Duodenal mucosa (tissue), 2 donors: ENCODE data around the gene ARID3B.

Experiments
- H3K27ac ChIP-seq: one replicate; pipeline ENCODE4 v1.7.0; 2013; ENCODE audit warnings: low read depth, low read length
- H3K27me3 ChIP-seq, 2 donors: one replicate each; pipeline ENCODE4 v1.7.0; 2013; ENCODE audit warnings: low read length in 2 of 2, control low read depth in 1 of 2; ENCODE audit not compliant: insufficient read depth in 2 of 2, control insufficient read depth in 1 of 2
- H3K36me3 ChIP-seq, 2 donors: one replicate each; pipeline ENCODE4 v1.7.0; 2013; ENCODE audit warnings: low read length in 2 of 2, control low read depth in 1 of 2; ENCODE audit not compliant: insufficient read depth in 2 of 2, control insufficient read depth in 1 of 2
- H3K4me1 ChIP-seq, 2 donors: one replicate each; pipeline ENCODE4 v1.7.0; 2013; ENCODE audit warnings: low read length in 2 of 2, control low read depth in 1 of 2; ENCODE audit not compliant: insufficient read depth in 2 of 2, control insufficient read depth in 1 of 2
- H3K4me3 ChIP-seq, 2 donors: one replicate each; pipeline ENCODE4 v1.7.0; 2013; ENCODE audit warnings: low read length in 2 of 2, low read depth in 1 of 2
- H3K9ac ChIP-seq, 2 donors: one replicate each; pipeline ENCODE4 v1.7.0; 2013; ENCODE audit warnings: low read length in 2 of 2, low read depth in 1 of 2
- H3K9me3 ChIP-seq, 2 donors: one replicate each; pipeline ENCODE4 v1.7.0; 2013; ENCODE audit warnings: low read length in 2 of 2, control low read depth in 1 of 2; ENCODE audit not compliant: control insufficient read depth in 1 of 2

The ARID3B gene

GRCh38 chr15:74618841-74619596, 78.0 kb downstream of the ARID3B start:
- Histone ChIP-seq H3K4me3 (no peak overlapping the region), H3K36me3 (peaks cover 49 to 52% of the 10 kb centered on the region in 2 donors), H3K9me3 (no peaks in the 10 kb centered on the region), H3K9ac (no peak overlapping the region), H3K27me3 (no peaks in the 10 kb centered on the region), H3K4me1 (peaks cover 33 to 34% of the 10 kb centered on the region in 2 donors), H3K27ac (no peak overlapping the region)

GRCh38 chr15:74619916-74620635, 79.1 kb downstream of the ARID3B start:
- Histone ChIP-seq H3K27ac (no peak overlapping the region), H3K36me3 (peaks cover 59 to 63% of the 10 kb centered on the region in 2 donors), H3K27me3 (no peaks in the 10 kb centered on the region), H3K4me3 (no peak overlapping the region), H3K4me1 (peaks cover 33 to 34% of the 10 kb centered on the region in 2 donors), H3K9ac (no peak overlapping the region), H3K9me3 (no peaks in the 10 kb centered on the region)

GRCh38 chr15:74620636-74621545, 79.9 kb downstream of the ARID3B start:
- H3K9ac ChIP-seq, result no peak overlapping the region
- peaks cover 67 to 71% of the 10 kb centered on the region in 2 donors for H3K36me3 ChIP-seq
- no peak overlapping the region for H3K4me3 ChIP-seq
- H3K27ac ChIP-seq, result no peak overlapping the region
- no peaks in the 10 kb centered on the region for H3K27me3 ChIP-seq
- peaks cover 34% of the 10 kb centered on the region in 2 donors for H3K4me1 ChIP-seq
- no peaks in the 10 kb centered on the region for H3K9me3 ChIP-seq

DNA sequence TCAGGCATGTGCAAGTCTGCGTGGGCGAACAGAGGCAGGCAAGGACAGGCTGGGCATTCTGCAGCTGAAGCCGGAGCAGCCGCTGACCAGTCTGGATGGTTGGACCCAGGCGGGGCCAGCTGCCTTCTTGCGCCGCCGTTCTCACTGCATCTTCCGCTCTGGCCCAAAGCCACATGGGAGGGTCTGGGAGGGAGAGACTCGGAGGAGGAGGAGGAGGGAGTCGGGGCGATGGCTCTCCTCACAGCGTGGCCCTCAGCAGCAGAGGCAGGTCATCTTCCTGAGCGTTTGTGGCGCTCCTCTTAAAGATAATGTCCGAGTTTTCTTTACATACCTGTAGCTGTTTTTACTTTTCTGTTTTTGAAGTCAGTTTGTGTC, 80.5 kb downstream of the ARID3B start:
- no peaks in the 10 kb centered on the region for H3K27me3 ChIP-seq
- H3K4me3 ChIP-seq, result no peak overlapping the region
- H3K9me3 ChIP-seq, result no peaks in the 10 kb centered on the region
- no peak overlapping the region for H3K9ac ChIP-seq
- H3K4me1 ChIP-seq, result peaks cover 33 to 39% of the 10 kb centered on the region in 2 donors
- peaks cover 73 to 78% of the 10 kb centered on the region in 2 donors for H3K36me3 ChIP-seq
- no peak overlapping the region for H3K27ac ChIP-seq

- Histone ChIP-seq H3K36me3 (peaks cover 74 to 82% of the 10 kb centered on the region in 2 donors), H3K9me3 (no peaks in the 10 kb centered on the region), H3K4me3 (no peak overlapping the region), H3K27me3 (no peaks in the 10 kb centered on the region), H3K9ac (no peak overlapping the region), H3K4me1 (peaks cover 28 to 37% of the 10 kb centered on the region in 2 donors), H3K27ac (no peak overlapping the region)
Observed at GRCh38 chr15:74621936-74622335, 80.9 kb downstream of the ARID3B start.

GRCh38 chr15:74622758-74623157, 81.7 kb downstream of the ARID3B start:
- Histone ChIP-seq H3K9me3 (no peaks in the 10 kb centered on the region), H3K9ac (no peak overlapping the region), H3K27me3 (no peaks in the 10 kb centered on the region), H3K4me3 (no peak overlapping the region), H3K36me3 (peaks cover 82 to 90% of the 10 kb centered on the region in 2 donors), H3K4me1 (peaks cover 20 to 37% of the 10 kb centered on the region in 2 donors), H3K27ac (no peak overlapping the region)

DNA sequence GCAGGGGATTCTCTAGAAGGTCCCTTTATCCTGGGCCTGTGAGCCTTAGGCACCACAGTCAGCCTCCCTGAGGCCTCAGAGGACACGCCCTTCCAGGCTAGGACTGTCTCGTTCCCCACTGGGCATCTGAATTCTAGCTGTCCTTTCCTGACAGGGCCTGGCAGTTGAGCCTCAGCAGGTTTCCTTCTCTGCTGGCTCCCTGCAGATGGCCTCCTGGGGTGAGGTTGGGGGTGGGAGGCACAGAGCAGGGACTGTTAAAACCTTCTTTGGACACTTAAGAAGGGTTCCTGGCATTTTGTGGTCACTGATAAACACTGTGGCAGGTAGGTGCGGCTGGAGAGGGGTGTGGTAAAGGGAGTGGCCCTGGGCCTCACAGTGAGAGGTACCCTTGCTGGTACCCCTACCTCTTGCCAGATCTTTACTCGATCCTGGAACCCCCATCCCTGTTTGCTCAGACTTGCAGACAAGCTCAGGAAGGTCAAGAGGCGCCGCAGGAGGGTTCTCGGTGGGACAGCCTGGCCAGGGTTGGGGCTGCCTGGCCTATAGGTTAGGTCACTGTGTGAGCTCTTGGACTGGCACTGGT, 83.1 kb downstream of the ARID3B start:
- Histone ChIP-seq H3K27ac (no peak overlapping the region), H3K27me3 (no peaks in the 10 kb centered on the region), H3K4me1 (peaks cover 11 to 28% of the 10 kb centered on the region in 2 donors), H3K9me3 (no peaks in the 10 kb centered on the region), H3K9ac (no peak overlapping the region), H3K36me3 (peaks cover 94 to 100% of the 10 kb centered on the region in 2 donors), H3K4me3 (no peak overlapping the region)

- no peak overlapping the region for H3K9ac ChIP-seq
- no peak overlapping the region for H3K27ac ChIP-seq
- H3K9me3 ChIP-seq, result no peaks in the 10 kb centered on the region
- no peaks in the 10 kb centered on the region for H3K27me3 ChIP-seq
- H3K4me3 ChIP-seq, result no peak overlapping the region
- peaks cover 6 to 24% of the 10 kb centered on the region in 2 donors for H3K4me1 ChIP-seq
- peaks cover 83 to 100% of the 10 kb centered on the region in 2 donors for H3K36me3 ChIP-seq
Observed at GRCh38 chr15:74625693-74626092, 84.7 kb downstream of the ARID3B start.

DNA sequence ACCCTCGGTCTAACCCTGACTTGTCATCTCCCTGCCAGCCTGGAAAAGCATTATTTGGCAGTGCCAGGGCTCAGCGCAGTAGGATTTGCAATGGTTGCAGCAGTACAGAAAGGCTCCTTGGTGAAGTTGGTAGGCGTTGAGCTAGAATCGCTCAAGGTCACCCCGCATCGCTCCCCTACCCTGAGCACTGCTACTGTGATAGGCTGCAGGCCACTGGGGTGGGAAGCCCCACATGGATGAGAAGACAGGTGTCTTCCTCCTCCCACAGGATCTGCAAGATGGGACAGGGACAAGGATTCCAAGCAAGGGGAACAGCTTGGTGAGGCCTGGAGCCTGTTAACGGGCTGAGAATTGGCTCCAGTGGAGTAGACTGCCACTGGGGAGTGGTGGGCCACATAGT, 85.3 kb downstream of the ARID3B start:
- no peaks in the 10 kb centered on the region for H3K27me3 ChIP-seq
- no peak overlapping the region for H3K27ac ChIP-seq
- H3K4me3 ChIP-seq, result no peak overlapping the region
- H3K9me3 ChIP-seq, result no peaks in the 10 kb centered on the region
- peaks cover 0 to 19% of the 10 kb centered on the region in 2 donors for H3K4me1 ChIP-seq
- no peak overlapping the region for H3K9ac ChIP-seq
- peaks cover 79 to 100% of the 10 kb centered on the region in 2 donors for H3K36me3 ChIP-seq
